ENCODE results near the gene LRFN2. TPM values are rescaled to one million over a fixed set of nuclear protein-coding genes. Genes with fewer than 3 reads are reported as not detected.
A peak's percentile ranks its signal among the peaks of the same experiment; 100 is the strongest.

LRFN2 gene
- total RNA-seq (2021; fragmentation: NEBNext Ultra II Directional; extraction: Animal tissue kit (Norgen Biotek cat#: 25700)) (2.3 TPM in 2 replicates), polyA plus RNA-seq (2011; rRNA removed) (2.3 and 2.9 TPM in 2 replicates), polyA minus RNA-seq (2011; rRNA and poly(A)+ RNA removed) (3.2 and 3.8 TPM in 2 replicates)
- 2.1 TPM for polyA plus RNA-seq (2011; cell fraction: cytosol; rRNA removed)
- 5.0 TPM for polyA plus RNA-seq (2011; cell fraction: nucleus; rRNA removed)
- 0.64 to 1.5 TPM (median 1.2 TPM) in 4 replicates for polyA plus RNA-seq (2012, experiment 1 of 2)
- 0.75 TPM for polyA plus RNA-seq (2012, experiment 2 of 2)
- 2.1 TPM for polyA plus RNA-seq (2013, experiment 1 of 2)
- polyA plus RNA-seq (2013, experiment 2 of 2): 2.3 TPM
- polyA minus RNA-seq (2011; cell fraction: cytosol; rRNA and poly(A)+ RNA removed): 2.9 TPM
- 6.2 TPM for polyA minus RNA-seq (2011; cell fraction: nucleus; rRNA and poly(A)+ RNA removed)
- long read RNA-seq, experiment 1, partial matches to known transcripts: 0 of 1 reads
- long read RNA-seq, experiment 1, other reads (novel, unspliced or antisense): 0 of 1 reads
- long read RNA-seq, experiment 2: 0 reads

DNA sequence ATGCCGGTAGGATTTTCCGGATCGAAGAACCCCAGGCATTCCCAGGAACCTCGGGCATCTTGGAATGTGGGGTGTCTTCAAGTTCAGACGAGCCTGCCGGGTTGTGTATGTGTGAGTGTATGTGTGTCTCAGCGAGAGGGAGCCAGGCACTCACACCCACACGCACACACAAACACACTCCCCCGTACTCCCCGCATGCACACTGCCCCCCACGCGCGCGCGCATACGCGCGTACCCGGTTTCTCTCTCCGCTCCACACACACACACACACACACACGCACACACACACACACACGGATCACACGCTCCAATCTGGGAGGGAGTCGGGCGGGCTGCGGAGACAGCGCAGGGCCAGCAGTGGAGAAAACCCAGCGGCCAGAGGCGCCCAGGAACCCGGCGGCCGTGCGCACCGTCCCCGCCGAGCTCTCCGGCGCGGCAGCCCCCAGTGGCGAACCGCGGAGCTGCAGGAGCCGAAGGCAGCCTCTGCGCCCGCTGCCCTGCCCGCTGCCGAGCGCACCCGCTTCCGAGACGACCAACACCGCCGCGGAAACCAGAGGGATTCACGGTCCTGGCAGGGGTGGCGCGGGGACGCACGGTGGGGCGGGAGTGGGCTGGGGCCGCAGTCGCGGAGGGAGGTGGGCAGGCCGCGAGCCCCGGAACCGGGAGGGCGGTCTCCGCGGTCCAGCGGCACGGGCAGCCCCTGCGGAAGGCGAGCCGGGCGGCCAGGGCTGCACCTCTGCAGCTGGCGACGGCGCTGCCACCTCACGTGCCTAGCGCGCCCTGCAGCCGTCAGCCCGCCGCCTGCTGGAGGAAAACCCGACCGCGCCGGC, at the start of gene LRFN2:
TSS of gene LRFN2 (minus strand) at position 125 of the 830 bp plus-strand sequence.
- CTCF ChIA-PET (ENCODE audit: partially characterized antibody): interaction anchor here (0.6 to 11.1 kb wide), 42 partner anchors 9 to 671 kb away, joined by 3 to 136 read pairs (median 3); no protein-coding TSS in a partner anchor
- Histone ChIP-seq H3K4me3 (ENCODE audit: extremely low read depth in 1 of 4, insufficient read depth in 2 of 4, low read depth in 3 of 4, low read length in 4 of 4) (peak within 1 kb of the TSS; percentile 56 to 76 (median 72)), H2BK20ac (ENCODE audit: low read length) (0 out of 2 replicates have a peak within 1 kb of the TSS, but pooled peaks have one; percentile 61), H3K4me1 (replicated peaks in 1 of 4; ENCODE audit: control insufficient read depth in 3 of 4, insufficient read depth in 4 of 4, low read length in 3 of 4) (peaks cover 13 to 24% (median 19%) of the 10 kb centered on the region in 4 experiments), H3K9me3 (ENCODE audit: insufficient read depth in 2 of 2, low read depth in 1 of 2, low read length in 1 of 2) (no peaks in the 10 kb centered on the region), H3K23ac (ENCODE audit: insufficient read length) (no peak within 1 kb of the TSS), H3K27me3 (replicated peaks in 1 of 4; ENCODE audit: control insufficient read depth in 3 of 4, extremely low read depth in 1 of 4, insufficient read depth in 3 of 4, low read length in 3 of 4) (peaks cover 3 to 23% (median 19%) of the 10 kb centered on the region in 4 experiments; a peak in 6 of 7 replicates), H2AK5ac (ENCODE audit: low read depth, low read length) (peak within 1 kb of the TSS; percentile 82; the same call in 1 of the 2 replicates), H2BK120ac (replicated peaks; ENCODE audit: low read depth, low read length) (peak within 1 kb of the TSS; percentile 19), H3K23me2 (ENCODE audit: low read depth, low read length) (peaks cover 13% of the 10 kb centered on the region), H2BK5ac (ENCODE audit: low read depth, low read length) (peak within 1 kb of the TSS; percentile 47; the same call in 1 of the 2 replicates), H2BK12ac (ENCODE audit: low read depth, low read length) (peak within 1 kb of the TSS; percentile 97; the same call in 1 of the 2 replicates), H3K4ac (replicated peaks; ENCODE audit: insufficient read length, low read depth, low read length) (peak within 1 kb of the TSS; percentile 22), H4K8ac (ENCODE audit: extremely low read depth, insufficient read depth, low read length) (peak within 1 kb of the TSS; percentile 76), H3K27ac (ENCODE audit: low read depth, low read length) (no peak within 1 kb of the TSS), H3K14ac (ENCODE audit: insufficient read length) (no peak within 1 kb of the TSS), H3K36me3 (ENCODE audit: control insufficient read depth in 2 of 4, insufficient read depth in 4 of 4, low read length in 3 of 4) (no peaks in the 10 kb centered on the region), H3K79me2 (ENCODE audit: control insufficient read depth in 1 of 2, insufficient read depth in 2 of 2, low read length in 2 of 2) (no peaks in the 10 kb centered on the region), H4K20me1 (replicated peaks in 1 of 2; ENCODE audit: control insufficient read depth in 1 of 2, insufficient read depth in 2 of 2, low read length in 2 of 2) (no peaks in the 10 kb centered on the region), H3K79me1 (ENCODE audit: low read depth, low read length) (no peaks in the 10 kb centered on the region), H4K91ac (replicated peaks; ENCODE audit: insufficient read length, low read length) (peak within 1 kb of the TSS; percentile 76), H3K18ac (ENCODE audit: extremely low read depth, low read length) (peak within 1 kb of the TSS; percentile 82), H2AFZ (ENCODE audit: low read length) (peak within 1 kb of the TSS; percentile 90), H4K5ac (ENCODE audit: insufficient read length, low read depth, low read length) (no peak within 1 kb of the TSS), H3K9ac (replicated peaks in 1 of 4; ENCODE audit: extremely low read depth in 1 of 4, low read depth in 3 of 4, low read length in 3 of 4) (peak within 1 kb of the TSS; percentile 42 to 52 (median 48); a peak in 6 of 7 replicates), H3K56ac (replicated peaks; ENCODE audit: insufficient read length, low read depth, low read length) (no peak within 1 kb of the TSS), H3K4me2 (ENCODE audit: insufficient read depth in 1 of 2, low read depth in 2 of 2, low read length in 2 of 2) (peak within 1 kb of the TSS; percentile 88 to 94), H2BK15ac (ENCODE audit: low read length) (peak within 1 kb of the TSS; percentile 89; the same call in 1 of the 2 replicates)
- no peak for FAIRE-seq
- POLR2A ChIA-PET (ENCODE audit: partially characterized antibody): interaction anchor here (0.6 to 1.4 kb wide), 5 partner anchors 25 to 259 kb away, joined by 3 to 4 read pairs (median 3); no protein-coding TSS in a partner anchor
- DNase-seq (ENCODE audit: low read depth in 1 of 2, low spot score in 2 of 2): peak in 1 of 2 experiments; percentile 93
- WGBS, 2 experiments (ENCODE audit: extremely low coverage in 1 of 2, insufficient coverage in 1 of 2, insufficient read length in 1 of 2, insufficient replicate concordance in 2 of 2, low coverage in 1 of 2, low lambda C conversion rate in 2 of 2, missing lambda C conversion rate in 1 of 2): 1% methylated on average over 60 of the region's 89 CpGs; no CpG with 5 or more reads in 1 of the 2 experiments
- no peak for TF ChIP-seq RXRA (IDR thresholded peaks at IDR 0.05; ENCODE audit: insufficient read depth, low read depth, low read length)
- no peak for TF ChIP-seq RFX5 (IDR thresholded peaks at IDR 0.05; ENCODE audit: borderline replicate concordance, low read depth, low read length)
- TF ChIP-seq, protein P1, sequence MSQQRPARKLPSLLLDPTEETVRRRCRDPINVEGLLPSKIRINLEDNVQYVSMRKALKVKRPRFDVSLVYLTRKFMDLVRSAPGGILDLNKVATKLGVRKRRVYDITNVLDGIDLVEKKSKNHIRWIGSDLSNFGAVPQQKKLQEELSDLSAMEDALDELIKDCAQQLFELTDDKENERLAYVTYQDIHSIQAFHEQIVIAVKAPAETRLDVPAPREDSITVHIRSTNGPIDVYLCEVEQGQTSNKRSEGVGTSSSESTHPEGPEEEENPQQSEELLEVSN (IDR thresholded peaks at IDR 0.05): peak; percentile 92
- TF ChIP-seq TCF12 (IDR thresholded peaks at IDR 0.05; ENCODE audit: low read depth, low read length): 0 out of 2 replicates have a peak, but pooled peaks have one; percentile 64
- peak; percentile 64 to 73 for TF ChIP-seq RAD21 (IDR thresholded peaks at IDR 0.05 in 1 of 2, conservative IDR thresholded peaks at IDR 0.05 in 1 of 2; ENCODE audit: low read depth in 2 of 2, low read length in 2 of 2)
- no peak for TF ChIP-seq BRCA1 (IDR thresholded peaks at IDR 0.05; ENCODE audit: low read depth, low read length)
- TF ChIP-seq, protein P2, sequence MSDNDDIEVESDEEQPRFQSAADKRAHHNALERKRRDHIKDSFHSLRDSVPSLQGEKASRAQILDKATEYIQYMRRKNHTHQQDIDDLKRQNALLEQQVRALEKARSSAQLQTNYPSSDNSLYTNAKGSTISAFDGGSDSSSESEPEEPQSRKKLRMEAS (IDR thresholded peaks at IDR 0.05): peak; percentile 97

Data from H1 (cell line).